CD4-positive, alpha-beta T cell treated with Interferon gamma for 1 hour (primary cell): ENCODE data around the gene TKFC.

Source experiments
- DNase-seq: peaks from one replicate; pipeline ENCODE4 v3.0.0-alpha.2; 2020

The TKFC gene

GRCh38 chr11:61345954-61346843, 13.2 kb downstream of the TKFC start:
- no peak for DNase-seq

DNA sequence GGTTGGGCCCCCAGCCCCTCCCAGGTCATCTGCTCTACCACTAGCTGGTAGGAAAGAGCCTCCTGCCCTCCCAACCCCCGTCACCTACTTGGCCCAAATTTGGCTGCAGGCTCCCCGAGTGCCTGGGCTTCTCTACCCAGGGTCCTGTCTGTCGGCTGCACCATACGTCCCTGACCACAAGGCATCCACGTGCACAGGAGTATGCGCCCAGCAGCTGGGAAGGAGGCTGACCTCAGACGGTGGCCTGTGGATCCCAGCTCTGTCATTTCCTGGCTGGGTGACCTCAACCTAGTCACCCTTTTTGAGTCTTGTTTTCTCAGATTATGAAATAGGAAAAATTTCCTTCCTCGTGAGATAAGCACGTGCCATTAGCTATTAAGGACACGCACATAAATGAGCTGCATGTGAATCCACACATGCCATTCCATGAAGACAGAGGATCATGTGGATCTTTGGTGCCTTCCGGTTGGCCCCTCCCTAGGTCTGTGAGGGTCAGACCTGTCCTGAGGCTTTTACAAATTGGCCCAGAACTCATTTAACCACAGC, 15.0 kb downstream of the TKFC start:
- peak; percentile 76 for DNase-seq

- DNase-seq: no peak
These were observed 16.2 kb downstream of the TKFC start for GRCh38 chr11:61349189-61349751.

DNA sequence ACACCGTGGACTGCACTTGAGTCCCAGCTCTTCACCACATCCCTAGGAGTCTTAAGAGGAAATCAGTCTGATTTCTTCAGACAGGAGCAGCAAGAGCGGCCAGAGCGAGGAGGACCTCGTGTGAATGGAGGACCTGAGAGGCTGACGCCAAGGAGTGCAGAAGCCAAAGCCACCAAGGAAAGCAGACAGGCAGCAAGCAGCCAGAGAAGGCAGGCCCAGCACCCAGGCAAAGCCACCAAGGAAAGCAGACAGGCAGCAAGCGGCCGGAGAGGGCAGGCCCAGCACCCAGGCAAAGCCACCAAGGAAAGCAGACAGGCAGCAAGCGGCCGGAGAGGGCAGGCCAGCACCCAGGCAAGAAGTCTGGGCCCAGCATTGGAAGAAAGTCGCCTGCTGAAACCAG, 16.9 kb downstream of the TKFC start:
- no peak for DNase-seq

- DNase-seq: no peak
These were observed 17.3 kb downstream of the TKFC start for GRCh38 chr11:61350336-61350735.

GRCh38 chr11:61350803-61351202, 17.8 kb downstream of the TKFC start:
- DNase-seq: no peak

GRCh38 chr11:61352038-61352437, 19.0 kb downstream of the TKFC start:
- DNase-seq: no peak

- no peak for DNase-seq
These were observed 20.4 kb downstream of the TKFC start for GRCh38 chr11:61353131-61354067.

- no peak for DNase-seq
These were observed 21.2 kb downstream of the TKFC start for GRCh38 chr11:61354208-61354607.

DNA sequence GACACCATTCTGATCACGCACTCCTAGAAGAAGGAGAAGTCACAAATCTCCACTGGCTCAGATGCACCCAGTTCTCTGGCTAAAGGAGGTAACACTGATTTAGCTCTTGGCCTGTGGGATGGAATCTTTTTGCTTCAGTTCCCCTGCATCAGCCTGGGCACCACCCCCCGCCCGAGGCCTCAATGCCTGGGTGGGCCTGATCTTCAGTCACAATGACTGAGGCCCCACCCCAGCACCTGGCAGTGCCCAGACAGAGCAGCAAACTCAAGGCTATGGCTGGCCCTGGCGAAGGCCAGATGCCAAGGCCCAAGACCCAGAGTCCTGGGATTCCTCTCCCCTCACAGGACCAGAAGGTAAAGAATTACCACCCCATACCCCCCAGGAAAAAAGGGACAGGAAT, 23.7 kb downstream of the TKFC start:
- peak; percentile 26 for DNase-seq

DNA sequence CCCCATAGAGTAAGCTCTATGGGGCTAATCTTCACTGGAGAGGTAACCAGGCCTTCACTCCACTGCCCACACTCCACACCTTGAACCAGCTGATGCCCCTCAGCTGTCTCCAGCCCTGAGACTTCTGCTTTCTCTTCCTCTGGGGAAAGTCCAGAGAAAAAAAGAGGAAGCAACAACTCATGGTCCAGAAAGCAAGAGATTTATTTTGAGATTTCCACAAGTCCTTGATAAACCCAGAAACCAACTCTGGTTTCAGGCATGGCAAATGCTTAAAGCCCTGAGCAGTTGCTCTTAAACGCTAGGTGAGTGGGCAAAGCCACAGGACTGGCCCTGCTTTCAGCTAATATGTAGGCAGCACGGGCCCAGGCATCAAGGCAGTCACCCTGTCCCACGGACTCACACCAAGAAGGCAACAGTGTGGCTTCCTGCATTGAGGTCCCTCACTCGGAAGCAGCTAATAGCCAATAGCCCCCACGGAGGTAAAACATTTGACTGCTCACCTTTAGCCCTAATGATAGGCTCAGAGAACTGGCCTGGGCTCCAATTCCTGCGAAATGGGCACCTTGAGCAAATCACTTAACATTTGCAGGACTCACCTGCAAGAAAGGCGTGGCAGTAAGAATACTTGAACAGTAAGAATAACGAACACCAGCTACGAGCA, 24.3 kb downstream of the TKFC start:
- DNase-seq: peak; percentile 71

GRCh38 chr11:61357894-61358239, 24.8 kb downstream of the TKFC start:
- no peak for DNase-seq

GRCh38 chr11:61358566-61358965, 25.5 kb downstream of the TKFC start:
- no peak for DNase-seq

DNA sequence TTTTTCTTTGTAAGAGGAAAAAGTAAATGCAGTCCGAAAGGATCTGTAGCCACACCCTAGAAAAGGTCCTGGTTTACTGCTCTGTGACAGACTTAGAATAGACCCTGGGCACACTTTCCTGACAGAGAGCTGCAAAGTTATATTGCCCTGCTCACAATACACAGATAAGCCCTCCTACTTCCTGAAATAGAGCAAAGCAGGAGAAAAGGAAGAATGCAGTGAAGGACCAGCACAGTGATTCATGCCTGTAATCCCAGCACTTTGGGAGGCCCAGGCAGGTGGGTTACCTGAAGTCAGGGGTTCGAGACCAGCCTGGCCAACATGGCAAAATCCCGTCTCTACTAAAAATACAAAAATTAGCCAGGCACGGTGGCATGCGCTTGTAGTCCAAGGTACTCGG, 26.5 kb downstream of the TKFC start:
- DNase-seq: no peak

- no peak for DNase-seq
These were observed 28.3 kb downstream of the TKFC start for GRCh38 chr11:61361237-61361740.

DNA sequence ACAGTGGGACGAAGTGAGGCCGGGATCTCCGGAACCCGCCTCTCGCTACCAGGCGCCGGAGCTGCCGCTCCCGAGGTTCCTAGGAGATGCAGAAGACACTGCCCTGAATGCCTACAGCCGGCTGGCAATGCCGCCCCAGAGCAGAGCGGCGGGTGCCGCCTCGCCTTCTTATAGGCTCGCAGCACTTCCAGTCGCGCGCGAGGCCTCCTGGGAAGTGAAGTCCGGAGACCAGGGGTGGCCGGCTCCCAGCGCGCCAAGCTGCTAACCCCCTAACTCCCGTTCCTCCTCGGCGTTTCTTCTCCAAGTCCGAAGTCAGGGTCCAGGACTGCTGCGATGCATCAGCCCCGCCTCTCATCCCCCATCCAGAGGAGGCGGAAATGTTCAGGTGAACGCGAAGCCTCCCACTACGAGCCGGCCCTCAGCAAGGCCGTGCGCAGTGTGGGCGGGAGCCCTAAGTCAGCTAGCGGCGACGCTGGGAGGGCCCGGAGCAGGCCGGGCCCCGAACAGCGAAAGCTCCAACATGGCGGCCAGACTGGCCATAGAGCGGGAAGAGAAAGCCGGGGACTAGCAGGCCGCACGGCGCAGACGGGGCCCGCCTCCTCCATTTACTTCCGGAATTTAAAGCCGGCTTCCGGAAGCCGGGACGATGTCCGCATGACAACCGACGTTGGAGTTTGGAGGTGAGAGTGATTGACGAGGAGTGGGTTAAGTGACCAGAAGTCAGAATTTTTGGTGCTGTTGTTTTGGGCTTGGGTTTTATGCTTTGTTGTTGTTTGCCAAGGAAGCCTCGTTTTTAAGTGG, 28.9 kb downstream of the TKFC start, which contains the start of the genes CYB561A3 and TMEM138:
TSS of gene CYB561A3 (minus strand) at position 142 of the 801 bp plus-strand sequence. CDS start 5,169 bp downstream, outside the sequence.
TSS of gene TMEM138 (plus strand) at position 634 of the 801 bp plus-strand sequence. CDS start 2,017 bp downstream, outside the sequence.
- peak; percentile 88 for DNase-seq

DNA sequence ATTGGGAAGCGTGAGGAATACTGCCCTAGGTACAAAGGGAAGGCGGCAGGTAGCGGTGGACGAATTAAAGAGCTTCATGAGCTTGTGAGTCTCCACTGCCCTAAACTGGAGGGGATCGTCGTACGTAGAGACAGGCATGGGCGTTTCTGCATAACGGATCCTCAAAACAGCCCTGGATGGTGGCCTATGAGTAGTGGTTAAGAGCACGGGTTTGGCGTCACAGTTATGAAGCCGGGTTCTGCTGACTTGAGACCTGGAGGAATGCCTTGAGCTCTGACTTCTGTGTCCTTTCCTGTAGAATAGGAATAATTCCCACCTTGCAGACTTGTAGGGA, 29.5 kb downstream of the TKFC start:
- peak; percentile 29 for DNase-seq

DNA sequence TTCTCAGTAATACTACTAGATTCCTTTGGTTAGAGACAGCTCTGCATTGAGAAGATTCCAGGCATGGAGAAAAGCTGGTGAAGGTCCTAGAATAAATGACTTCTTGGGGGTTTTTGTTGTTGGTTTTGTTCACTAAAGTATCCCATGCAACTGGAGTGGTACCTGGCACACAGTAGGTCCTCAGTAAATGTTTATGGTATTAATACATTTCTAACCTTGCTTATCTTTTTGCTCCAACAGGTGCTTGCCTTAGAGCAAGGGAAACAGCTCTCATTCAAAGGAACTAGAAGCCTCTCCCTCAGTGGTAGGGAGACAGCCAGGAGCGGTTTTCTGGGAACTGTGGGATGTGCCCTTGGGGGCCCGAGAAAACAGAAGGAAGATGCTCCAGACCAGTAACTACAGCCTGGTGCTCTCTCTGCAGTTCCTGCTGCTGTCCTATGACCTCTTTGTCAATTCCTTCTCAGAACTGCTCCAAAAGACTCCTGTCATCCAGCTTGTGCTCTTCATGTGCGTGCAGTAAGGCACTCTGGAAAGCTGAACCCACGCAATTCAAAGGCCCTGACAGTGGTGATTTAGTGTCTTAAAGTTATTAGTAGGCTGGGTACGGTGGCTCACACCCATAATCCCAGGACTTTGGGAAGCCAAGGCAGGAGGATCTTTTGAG, 31.1 kb downstream of the TKFC start:
- no peak for DNase-seq

GRCh38 chr11:61367406-61367805, 34.4 kb downstream of the TKFC start:
- DNase-seq: no peak

DNA sequence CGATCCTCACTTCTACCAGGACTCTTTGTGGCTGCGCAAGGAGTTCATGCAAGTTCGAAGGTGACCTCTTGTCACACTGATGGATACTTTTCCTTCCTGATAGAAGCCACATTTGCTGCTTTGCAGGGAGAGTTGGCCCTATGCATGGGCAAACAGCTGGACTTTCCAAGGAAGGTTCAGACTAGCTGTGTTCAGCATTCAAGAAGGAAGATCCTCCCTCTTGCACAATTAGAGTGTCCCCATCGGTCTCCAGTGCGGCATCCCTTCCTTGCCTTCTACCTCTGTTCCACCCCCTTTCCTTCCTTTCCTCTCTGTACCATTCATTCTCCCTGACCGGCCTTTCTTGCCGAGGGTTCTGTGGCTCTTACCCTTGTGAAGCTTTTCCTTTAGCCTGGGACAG, 35.6 kb downstream of the TKFC start:
- DNase-seq: no peak
